ENCODE data around the gene MKRN3.

- TF ChIP-seq, protein P1, sequence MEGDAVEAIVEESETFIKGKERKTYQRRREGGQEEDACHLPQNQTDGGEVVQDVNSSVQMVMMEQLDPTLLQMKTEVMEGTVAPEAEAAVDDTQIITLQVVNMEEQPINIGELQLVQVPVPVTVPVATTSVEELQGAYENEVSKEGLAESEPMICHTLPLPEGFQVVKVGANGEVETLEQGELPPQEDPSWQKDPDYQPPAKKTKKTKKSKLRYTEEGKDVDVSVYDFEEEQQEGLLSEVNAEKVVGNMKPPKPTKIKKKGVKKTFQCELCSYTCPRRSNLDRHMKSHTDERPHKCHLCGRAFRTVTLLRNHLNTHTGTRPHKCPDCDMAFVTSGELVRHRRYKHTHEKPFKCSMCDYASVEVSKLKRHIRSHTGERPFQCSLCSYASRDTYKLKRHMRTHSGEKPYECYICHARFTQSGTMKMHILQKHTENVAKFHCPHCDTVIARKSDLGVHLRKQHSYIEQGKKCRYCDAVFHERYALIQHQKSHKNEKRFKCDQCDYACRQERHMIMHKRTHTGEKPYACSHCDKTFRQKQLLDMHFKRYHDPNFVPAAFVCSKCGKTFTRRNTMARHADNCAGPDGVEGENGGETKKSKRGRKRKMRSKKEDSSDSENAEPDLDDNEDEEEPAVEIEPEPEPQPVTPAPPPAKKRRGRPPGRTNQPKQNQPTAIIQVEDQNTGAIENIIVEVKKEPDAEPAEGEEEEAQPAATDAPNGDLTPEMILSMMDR (IDR thresholded peaks at IDR 0.05; ENCODE audit: low read depth, low read length) = no peak
- TF ChIP-seq POLR2A (IDR thresholded peaks at IDR 0.05; ENCODE audit: extremely low read depth, insufficient read length) = no peak
Measured at GRCh38 chr15:23569151-23569925, 3.9 kb downstream of the MKRN3 start.

Data from NB4 (cell line).